Parathyroid adenoma (tissue), 2 donors: Measurements from ENCODE around the gene NXPH2.

Source experiments
- H2AFZ ChIP-seq: fragments of 300-600 bp; sonication (generic); one replicate; pipeline ENCODE4 v1.7.0; 2017; ENCODE audit warnings: antibody characterized with exemption, mild to moderate bottlenecking
- H3K27ac ChIP-seq: fragments of 300-600 bp; sonication (generic); one replicate; pipeline ENCODE4 v1.7.0; 2017
- H3K27me3 ChIP-seq: fragments of 300-600 bp; sonication (generic); one replicate; pipeline ENCODE4 v1.7.0; 2017; ENCODE audit warnings: low read length; ENCODE audit not compliant: control insufficient read depth, insufficient read depth
- H3K36me3 ChIP-seq: fragments of 300-600 bp; sonication (generic); one replicate; pipeline ENCODE4 v1.7.0; 2017; ENCODE audit warnings: low read length; ENCODE audit not compliant: control insufficient read depth, insufficient read depth
- H3K4me1 ChIP-seq: fragments of 300-600 bp; sonication (generic); one replicate; pipeline ENCODE4 v1.7.0; 2017; ENCODE audit warnings: control low read depth
- H3K4me2 ChIP-seq: fragments of 300-600 bp; sonication (generic); one replicate; pipeline ENCODE4 v1.7.0; 2017; ENCODE audit warnings: low read length
- H3K4me3 ChIP-seq: fragments of 300-600 bp; sonication (generic); one replicate; pipeline ENCODE4 v1.7.0; 2017; ENCODE audit warnings: low read depth, low read length
- H3K79me2 ChIP-seq: fragments of 300-600 bp; sonication (generic); one replicate; pipeline ENCODE4 v1.7.0; 2017; ENCODE audit warnings: control low read depth
- H3K9ac ChIP-seq: fragments of 300-600 bp; sonication (generic); one replicate; pipeline ENCODE4 v1.7.0; 2017; ENCODE audit warnings: mild to moderate bottlenecking
- H3K9me3 ChIP-seq: fragments of 300-600 bp; sonication (generic); one replicate; pipeline ENCODE4 v1.7.0; 2017; ENCODE audit warnings: low read length; ENCODE audit not compliant: control insufficient read depth
- CTCF ChIP-seq: fragments of 300-600 bp; sonication (generic); IDR thresholded peaks from one replicate; pipeline ENCODE4 v1.7.0; 2017; ENCODE audit warnings: antibody characterized with exemption, mild to moderate bottlenecking
- donor health status: primary hyperparathyroidism.

Gene NXPH2

GRCh38 chr2:138787053-138787666 is 7.0 kb upstream of the NXPH2 start:
- no peaks in the 10 kb centered on the region for H3K36me3 ChIP-seq
- no peak overlapping the region for H3K9ac ChIP-seq

DNA sequence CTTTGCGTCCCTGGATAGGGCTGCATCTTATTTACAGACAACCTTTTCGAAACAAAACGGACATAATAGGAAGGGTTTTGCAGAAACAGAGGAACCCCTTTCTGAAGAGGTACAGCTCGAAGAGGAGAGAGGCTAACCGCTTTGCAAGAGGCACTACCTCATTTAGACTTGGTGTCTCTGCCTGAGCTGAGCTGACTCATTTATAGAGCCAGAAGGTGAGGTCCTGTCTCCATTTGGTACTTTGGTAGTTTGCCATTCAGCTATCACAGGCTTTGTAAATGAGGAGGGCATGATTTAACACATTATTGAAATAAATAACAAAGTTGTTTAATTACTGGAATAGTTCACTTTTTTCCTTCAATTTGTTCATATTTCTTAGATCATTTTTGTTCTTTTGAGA is 2.2 kb upstream of the NXPH2 start:
- Histone ChIP-seq H3K9ac (no peak overlapping the region), H3K4me3 (no peak overlapping the region), H3K36me3 (no peaks in the 10 kb centered on the region), H2AFZ (no peak overlapping the region), H3K79me2 (no peaks in the 10 kb centered on the region), H3K27ac (no peak overlapping the region), H3K4me2 (no peak overlapping the region), H3K4me1 (no peaks in the 10 kb centered on the region), H3K9me3 (no peaks in the 10 kb centered on the region), H3K27me3 (peaks cover 8% of the 10 kb centered on the region)
- TF ChIP-seq CTCF = no peak

More at GRCh38 chr2:138787053-138787666, 7.0 kb upstream of the NXPH2 start:
- H3K4me3 ChIP-seq = no peak overlapping the region
- no peak overlapping the region for H2AFZ ChIP-seq
- no peak overlapping the region for H3K27ac ChIP-seq
- H3K4me2 ChIP-seq = no peak overlapping the region
- no peaks in the 10 kb centered on the region for H3K27me3 ChIP-seq
- no peaks in the 10 kb centered on the region for H3K79me2 ChIP-seq
- no peaks in the 10 kb centered on the region for H3K4me1 ChIP-seq
- no peaks in the 10 kb centered on the region for H3K9me3 ChIP-seq
- peak; percentile 49 for TF ChIP-seq CTCF

DNA sequence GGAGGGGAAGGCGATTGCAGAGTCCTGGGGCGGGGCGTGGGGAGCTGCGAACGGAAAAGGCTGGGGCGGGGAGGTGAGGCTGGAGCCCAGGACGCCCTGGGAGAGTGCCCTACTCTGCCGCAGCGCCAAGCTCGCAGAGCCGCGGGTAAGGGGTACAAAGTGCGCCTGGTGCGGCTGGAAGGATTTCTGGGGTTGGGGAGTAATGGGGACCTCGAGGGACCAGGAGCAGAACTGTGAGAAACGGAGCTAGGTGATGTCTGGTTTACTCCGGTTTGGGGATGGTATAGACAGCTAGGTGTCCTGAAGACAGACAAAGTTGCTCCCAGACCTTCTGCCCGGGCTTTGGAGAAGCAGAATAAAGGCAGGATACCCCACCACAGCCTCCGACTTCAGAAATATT is 718 bp upstream of the NXPH2 start:
- H3K4me3 ChIP-seq = no peak overlapping the region
- H2AFZ ChIP-seq = no peak overlapping the region
- H3K9me3 ChIP-seq = no peaks in the 10 kb centered on the region
- H3K27me3 ChIP-seq = peaks cover 8% of the 10 kb centered on the region
- H3K4me2 ChIP-seq = no peak overlapping the region
- H3K27ac ChIP-seq = no peak overlapping the region
- H3K4me1 ChIP-seq = no peaks in the 10 kb centered on the region
- no peaks in the 10 kb centered on the region for H3K36me3 ChIP-seq
- TF ChIP-seq CTCF = no peak
- no peak overlapping the region for H3K9ac ChIP-seq
- no peaks in the 10 kb centered on the region for H3K79me2 ChIP-seq

- Histone ChIP-seq H2AFZ (no peak overlapping the region), H3K79me2 (no peaks in the 10 kb centered on the region), H3K4me2 (no peak overlapping the region), H3K4me3 (no peak overlapping the region), H3K9me3 (no peaks in the 10 kb centered on the region), H3K36me3 (no peaks in the 10 kb centered on the region), H3K9ac (no peak overlapping the region), H3K27ac (no peak overlapping the region), H3K4me1 (no peaks in the 10 kb centered on the region), H3K27me3 (peaks cover 8% of the 10 kb centered on the region)
- no peak for TF ChIP-seq CTCF
These were observed 273 bp upstream of the NXPH2 start for GRCh38 chr2:138780446-138780880.

DNA sequence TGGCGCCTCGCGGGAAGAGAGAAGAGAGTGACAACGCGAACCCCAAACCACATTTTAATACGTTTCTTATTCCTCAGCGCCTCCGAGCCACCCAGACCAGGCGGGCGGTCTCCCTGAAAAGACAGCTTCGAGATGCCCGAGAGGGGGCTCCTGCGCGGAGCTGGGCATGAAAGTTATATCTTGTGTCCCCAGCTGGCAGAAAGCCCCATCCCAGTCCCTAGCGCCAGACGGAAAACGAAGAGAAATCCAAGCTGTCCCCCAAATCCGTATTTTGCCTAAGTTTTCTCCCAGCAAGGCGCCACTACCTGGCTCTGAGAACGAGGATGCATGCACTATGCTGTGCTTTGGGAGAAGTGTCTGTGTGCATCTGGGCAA is 797 bp downstream of the NXPH2 start:
- TF ChIP-seq CTCF = no peak
- Histone ChIP-seq H3K9me3 (no peaks in the 10 kb centered on the region), H3K79me2 (no peaks in the 10 kb centered on the region), H3K36me3 (no peaks in the 10 kb centered on the region), H3K27me3 (peaks cover 8% of the 10 kb centered on the region), H3K4me1 (no peaks in the 10 kb centered on the region), H3K9ac (no peak overlapping the region), H2AFZ (no peak overlapping the region), H3K4me3 (no peak overlapping the region), H3K27ac (no peak overlapping the region), H3K4me2 (peak overlapping the region; percentile 38)
